SKM-1 (cell line): ENCODE data around the gene PSENEN.
"Not testable (repeated sequence)": the region's sequence is repeated elsewhere in the genome, so short reads cannot be mapped to it uniquely, and the experiment has no call there.

Experiments
- DNase-seq: peaks from one replicate; lab custom pipeline; 2025; ENCODE audit not compliant: unreplicated experiment; lab: John Stamatoyannopoulos, UW

The PSENEN gene

DNA sequence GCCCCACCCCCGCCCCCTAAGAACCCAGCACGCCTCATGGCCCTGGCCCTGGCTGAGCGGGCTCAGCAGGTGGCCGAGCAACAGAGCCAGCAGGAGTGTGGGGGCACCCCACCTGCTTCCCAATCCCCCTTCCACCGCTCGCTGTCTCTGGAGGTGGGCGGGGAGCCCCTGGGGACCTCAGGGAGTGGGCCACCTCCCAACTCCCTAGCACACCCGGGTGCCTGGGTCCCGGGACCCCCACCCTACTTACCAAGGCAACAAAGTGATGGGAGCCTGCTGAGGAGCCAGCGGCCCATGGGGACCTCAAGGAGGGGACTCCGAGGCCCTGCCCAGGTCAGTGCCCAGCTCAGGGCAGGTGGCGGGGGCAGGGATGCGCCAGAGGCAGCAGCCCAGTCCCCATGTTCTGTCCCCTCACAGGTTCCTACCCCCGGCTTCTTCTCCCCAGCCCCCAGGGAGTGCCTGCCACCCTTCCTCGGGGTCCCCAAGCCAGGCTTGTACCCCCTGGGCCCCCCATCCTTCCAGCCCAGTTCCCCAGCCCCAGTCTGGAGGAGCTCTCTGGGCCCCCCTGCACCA lies 41.9 kb downstream of the PSENEN start:
- no peak for DNase-seq

DNA sequence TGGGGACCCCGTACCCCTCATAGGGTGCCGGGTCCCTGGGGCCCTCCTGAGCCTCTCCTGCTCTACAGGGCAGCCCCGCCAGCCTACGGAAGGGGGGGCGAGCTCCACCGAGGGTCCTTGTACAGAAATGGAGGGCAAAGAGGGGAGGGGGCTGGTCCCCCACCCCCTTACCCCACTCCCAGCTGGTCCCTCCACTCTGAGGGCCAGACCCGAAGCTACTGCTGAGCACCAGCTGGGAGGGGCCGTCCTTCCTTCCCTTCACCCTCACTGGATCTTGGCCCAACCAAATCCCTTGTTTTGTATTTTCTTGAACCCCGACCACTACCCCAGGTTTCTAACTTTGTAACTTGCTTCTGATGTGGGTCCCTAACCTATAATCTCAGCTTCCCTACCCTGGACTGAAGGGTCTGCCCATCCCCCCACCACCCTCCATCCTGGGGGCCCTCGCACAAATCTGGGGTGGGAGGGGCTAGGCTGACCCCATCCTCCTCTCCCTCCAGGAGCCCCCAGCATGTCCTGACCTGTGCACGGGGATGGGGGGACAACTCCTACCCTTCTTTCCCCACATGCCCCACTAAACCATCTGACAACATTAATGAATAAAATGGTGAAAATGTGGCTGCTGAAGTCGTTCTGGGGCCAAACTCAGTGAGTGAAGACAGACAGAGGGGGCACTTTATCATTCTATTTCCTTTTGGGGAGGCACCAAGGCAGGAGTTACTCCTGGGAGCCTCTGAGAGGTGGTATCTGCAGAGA lies 42.9 kb downstream of the PSENEN start:
- DNase-seq = no peak

- no peak for DNase-seq
Observed at GRCh38 chr19:35789195-35789977, 43.9 kb downstream of the PSENEN start.

- no peak for DNase-seq
Observed at GRCh38 chr19:35789978-35790944, 44.8 kb downstream of the PSENEN start.

DNA sequence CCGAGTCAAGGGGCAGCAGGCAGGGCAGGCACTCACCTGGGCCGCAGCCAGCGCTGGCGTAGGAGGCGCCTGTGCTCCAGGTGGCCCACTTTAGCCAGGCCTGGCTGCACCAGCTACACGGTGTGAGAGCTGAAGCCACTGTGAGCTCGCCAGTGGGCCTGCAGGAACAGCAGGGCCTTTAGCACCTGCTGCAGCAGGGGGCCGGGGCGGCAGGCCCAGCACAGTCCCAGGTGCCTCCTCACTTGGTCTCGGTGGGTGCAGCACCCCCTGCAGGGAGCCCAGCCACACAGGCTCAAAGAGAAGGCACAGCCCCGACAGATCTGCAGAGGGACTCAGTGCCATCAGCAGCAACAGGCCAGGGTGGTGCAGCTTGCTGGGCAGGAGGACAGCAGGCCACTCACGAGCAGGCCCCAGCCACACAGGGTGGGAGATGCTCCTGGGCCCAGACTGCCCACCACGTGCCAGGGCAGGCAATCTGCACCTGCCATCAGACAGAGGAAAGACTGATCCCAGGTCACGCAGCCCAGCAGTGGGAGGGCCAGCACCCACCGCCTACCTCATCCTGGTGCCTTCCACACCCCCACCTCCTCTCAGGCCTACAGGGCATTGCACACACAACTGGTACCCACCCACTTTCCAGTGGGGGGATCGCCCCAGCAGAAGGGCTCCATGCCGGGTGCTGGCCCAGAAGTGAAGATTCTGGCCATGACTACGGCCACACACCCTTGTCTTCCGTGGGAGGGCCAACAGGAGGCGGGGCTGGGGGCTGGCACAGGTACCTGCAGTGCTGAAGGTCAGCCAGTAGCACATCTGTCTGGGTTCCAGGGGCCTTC lies 45.7 kb downstream of the PSENEN start:
- no peak for DNase-seq

DNA sequence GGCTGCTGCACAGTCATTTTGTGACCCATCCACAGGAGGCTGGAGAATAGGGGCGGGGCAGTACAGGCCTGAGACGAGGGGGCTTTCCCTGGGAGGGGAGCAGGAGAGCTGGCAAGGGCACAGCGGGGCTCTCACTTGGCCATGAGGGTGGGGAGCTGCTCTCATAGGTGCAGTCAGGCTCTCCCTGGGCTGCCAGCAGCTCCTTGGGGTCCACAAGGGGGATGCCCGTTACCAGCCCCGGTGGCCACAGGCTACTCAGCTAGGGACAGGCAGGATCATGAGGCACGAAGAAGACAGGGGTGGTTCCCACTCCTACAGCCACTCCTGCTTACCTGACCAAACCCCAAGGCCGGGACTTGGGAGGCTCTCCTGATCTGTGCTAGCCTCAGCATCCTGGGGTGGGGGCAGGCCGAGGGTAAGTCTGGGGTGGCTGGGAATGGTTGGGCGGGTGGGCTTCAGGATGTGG lies 46.4 kb downstream of the PSENEN start:
- no peak for DNase-seq

DNA sequence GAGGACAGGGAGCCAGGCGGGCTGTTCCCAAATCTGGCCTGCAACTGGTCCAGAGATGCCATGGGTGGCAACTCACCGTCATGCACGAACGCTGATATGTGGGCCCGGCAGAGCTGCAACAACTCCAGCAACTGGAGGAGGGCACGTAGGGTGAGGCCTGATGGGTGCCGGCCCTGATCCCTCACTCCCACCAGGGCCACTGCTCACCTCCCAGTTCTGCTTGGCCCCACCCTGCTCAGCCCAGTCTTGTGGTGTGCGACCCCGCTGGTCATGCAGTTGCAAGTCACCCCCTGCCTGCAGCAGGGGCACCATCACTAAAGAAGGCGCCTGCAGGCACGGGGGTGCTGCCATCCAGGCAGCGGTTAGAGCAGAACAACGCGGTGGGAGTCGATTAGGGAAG lies 46.9 kb downstream of the PSENEN start:
- DNase-seq = no peak

- no peak for DNase-seq
Observed at GRCh38 chr19:35792888-35793287, 47.4 kb downstream of the PSENEN start.

DNA sequence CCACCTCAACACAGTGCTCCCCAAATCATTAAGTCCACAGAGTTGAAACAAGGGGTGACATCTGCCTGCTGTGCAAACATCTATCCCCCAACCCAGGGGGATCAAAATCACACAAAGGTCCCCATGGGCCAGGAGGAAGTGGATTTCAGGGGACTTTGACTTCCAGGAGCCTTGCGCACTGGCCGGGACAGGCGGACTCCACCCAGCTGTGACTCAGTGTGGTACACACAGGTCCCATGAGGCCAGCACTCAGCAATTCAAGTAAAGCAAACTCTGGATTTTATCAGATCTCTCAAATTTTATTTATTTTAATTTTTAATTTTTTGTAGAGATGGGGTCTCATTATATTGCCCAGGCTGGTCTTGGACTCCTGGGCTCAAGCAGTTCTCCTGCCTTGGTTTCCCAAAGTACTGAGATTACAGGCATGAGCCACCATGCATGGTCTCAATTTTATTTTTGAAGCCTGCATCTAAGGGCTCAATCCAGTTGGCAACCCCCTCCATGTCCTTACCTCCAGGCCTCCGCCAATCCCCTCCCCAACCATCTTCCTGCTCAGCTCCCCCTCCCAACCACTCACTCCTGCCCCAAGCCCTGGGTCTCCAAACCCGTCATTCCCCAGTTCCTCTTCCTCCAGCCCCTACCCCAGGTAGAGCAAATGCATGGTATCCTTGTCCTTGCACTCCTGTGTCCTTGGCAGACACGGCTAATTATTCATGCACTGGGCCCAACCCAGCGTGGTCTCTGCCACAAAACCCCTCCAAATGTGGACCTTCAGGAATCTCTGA lies 48.1 kb downstream of the PSENEN start:
- no peak for DNase-seq

DNA sequence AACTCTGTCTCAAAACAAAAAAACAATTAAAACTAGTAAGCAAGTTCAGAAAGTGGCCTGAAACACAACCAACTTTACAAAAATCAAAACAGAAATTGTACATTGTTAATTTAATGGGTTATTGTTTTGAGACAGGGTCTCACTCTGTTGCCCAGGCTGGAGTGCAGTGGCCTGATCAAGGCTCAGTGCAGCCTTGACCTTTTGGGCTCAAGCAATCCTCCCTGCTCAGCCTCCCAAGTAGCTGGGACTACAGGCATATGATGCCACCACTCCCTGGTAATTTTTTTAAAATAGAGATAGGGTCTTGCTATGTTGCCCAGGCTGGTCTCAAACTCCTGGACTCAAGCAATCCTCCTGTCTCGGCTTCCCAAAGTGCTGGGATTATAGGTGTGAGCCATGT lies 50.1 kb downstream of the PSENEN start:
- DNase-seq = not testable (repeated sequence)
